ENCODE results near the gene STKLD1.

The STKLD1 gene

GRCh38 chr9:133346021-133346785, 30.0 kb upstream of the STKLD1 start:
- no peak for DNase-seq

GRCh38 chr9:133347515-133347984, 28.6 kb upstream of the STKLD1 start:
- DNase-seq, result no peak

DNA sequence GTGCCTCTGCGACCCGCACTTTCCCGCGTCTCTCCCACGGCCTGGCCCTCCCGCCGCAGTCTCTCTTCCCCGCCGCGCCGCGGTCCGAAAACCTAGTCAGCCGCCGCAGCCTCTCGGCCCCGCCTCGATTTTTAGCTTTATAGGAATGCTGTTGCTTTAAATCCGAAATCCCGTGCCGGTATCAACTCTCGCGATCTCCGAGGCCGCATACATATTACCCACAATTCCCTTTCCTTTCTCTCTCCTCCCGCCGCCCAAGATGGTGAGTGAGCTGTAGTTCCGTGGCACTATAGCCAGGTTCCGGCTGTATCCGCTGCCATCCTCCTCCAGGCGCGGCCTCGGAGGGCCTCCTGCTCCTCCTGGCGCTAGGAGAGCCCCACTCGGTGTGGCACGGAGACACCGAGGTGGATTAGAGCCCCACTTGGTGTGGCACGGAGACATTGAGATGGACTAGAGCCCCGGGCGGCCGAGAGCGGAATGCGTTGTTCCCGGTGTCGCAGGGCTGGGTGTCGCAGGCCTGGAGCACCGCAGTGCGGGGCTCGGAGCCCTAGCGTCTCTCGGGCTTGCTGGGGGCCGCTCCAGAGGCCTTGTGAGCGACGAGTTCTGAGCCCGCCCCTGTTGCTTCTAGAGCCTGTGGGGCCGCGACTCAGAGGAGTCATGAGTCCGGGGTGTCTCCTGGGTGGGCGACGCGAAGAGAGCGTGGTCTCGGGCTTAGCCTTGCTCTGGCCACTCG, 28.0 kb upstream of the STKLD1 start, which contains the start of the genes MED22 and RPL7A:
Gene MED22 (minus strand): TSS at position 147 of the 733 bp plus-strand sequence. CDS start 1,469 bp downstream, outside the sequence.
Gene RPL7A (plus strand): TSS at position 234 of the 733 bp plus-strand sequence. CDS start 26 bp downstream, at position 260.
- DNase-seq, result peak; percentile 90

- DNase-seq, result no peak
These were observed 27.2 kb upstream of the STKLD1 start for GRCh38 chr9:133348718-133349573.

DNA sequence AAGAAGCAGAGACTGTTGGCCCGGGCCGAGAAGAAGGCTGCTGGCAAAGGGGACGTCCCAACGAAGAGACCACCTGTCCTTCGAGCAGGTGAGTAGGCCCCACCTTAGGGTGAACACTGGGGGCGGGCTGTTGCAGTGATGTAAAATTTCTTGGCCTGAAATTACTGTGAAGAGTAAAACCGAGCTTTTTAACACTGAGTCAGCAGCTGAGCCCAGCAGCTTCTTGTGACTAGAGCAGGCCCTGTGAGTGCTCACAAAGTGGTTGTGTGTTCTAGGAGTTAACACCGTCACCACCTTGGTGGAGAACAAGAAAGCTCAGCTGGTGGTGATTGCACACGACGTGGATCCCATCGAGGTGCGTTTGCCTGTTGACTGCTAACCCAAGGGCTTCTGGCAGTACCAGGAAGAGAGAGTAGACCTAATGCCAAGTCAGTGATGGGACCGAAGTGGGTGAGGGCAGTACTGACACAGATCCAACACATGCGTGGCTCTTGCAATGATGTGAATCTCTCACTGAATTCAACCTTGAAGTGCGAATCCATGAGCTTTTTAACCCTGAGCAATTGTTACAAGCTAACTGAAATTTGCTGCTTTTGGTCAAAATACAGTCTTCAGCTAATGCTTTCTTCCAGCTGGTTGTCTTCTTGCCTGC, 26.1 kb upstream of the STKLD1 start:
- DNase-seq, result no peak

- no peak for DNase-seq
These were observed 24.6 kb upstream of the STKLD1 start for GRCh38 chr9:133351526-133351907.

DNA sequence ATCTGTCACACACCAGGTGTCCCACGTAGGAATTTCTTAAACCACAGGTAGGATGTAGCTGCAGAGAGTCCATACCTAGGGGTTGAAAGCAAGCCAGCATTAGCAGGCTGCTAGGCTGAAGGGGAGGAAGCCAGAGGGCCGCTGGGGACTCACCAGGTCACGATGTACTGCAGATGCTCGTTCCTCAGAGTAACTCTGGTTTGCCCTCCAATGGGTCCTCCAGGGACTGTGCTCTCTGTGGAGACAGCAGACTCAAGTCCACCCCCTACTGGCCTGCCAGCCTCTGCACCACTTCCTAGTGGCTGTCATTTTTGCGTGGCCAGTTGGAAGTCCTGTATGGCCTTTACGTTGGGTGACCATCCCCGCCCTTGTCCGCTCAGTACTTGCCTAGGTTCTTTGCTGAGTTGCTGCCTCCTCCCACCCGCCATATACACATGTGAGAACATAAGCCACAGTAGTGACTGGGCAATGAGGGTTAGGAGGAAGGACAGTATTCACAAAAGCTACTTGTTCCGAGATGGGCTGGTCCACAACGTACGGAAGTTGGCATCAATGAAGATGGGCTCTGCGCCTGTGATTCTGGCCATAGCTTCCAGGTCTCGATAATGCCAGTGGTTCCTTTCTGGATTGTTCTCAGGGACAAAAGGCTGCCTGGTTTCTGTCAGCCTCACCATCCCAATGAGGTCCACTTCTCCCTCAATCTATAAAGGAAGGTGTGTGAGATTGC, 24.1 kb upstream of the STKLD1 start:
- no peak for DNase-seq

DNA sequence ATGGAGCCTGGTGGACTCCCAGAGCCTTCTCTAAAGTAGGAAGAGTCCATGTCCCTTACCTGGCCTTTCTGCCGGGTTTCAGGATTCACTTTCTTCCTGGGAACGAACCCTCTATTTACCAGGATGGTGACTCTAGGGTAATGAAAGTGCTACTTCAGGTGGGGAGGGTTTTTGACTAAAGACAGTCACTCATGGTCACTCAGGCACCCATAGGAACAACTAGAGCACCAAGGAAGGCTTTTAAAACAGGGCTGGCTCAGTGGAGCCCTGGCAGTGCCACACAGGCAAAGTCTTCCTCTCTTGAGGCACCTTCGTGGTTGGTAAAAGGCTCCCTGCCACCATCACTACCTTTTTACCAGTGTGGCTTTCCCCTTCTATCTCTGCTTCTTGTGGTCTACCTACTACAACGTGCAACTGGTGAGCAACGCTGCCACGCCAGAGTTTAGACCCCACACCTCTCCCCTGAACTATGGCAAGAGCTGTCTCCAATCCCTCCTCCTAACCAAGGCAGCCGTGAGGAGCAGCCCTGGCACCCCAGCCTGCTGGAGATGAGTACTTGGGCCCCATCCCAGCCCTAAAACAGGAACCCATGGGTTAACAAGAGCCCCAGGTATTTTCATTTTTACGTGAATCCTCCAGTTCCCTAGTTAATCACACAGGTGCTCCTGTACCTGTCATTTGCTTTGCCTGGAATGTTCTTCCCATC, 23.4 kb upstream of the STKLD1 start:
- DNase-seq, result no peak

DNA sequence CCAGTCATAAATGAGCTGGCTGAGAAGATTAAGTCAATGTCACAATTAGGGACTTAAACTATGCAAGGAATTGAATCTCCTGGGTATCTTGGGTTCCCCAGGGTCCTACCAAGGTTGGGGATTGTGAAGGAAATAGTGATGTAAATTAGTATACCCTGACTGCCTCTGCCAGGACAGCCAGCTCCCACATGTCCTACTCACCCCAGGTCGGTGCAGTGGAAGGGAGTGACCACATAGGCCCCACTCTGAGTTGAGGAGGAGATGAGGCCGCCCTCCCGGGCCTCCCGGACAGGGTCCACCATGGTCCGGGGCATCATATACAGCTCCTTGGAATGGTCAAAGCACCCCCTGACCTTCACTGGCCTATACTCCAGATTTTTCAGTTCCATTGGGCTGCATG, 22.6 kb upstream of the STKLD1 start:
- no peak for DNase-seq

GRCh38 chr9:133354766-133355165, 21.4 kb upstream of the STKLD1 start:
- no peak for DNase-seq

DNA sequence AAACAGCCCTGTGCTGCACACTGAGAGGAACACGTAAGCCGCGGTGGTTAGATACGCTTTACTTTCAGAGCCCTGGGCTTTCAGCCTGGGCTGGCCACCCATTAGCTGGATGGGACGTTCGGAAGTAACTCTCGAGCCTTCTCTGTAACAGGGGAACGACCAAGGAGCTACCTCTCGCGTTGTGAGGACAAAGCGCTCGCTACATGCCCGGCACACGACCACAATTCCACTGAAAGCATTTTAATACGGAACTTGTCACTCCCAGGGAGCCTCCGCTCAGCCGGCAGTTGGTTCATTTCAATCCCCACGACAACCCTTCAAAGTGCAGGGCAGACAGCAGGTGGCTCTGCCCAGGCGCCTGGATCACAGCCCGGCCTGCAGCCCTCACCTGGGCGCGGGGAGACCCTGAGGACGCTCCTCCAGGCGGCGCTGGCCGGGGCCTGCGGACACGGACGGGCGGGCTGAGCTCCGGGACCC, 20.2 kb upstream of the STKLD1 start:
- no peak for DNase-seq

- peak; percentile 80 for DNase-seq
These were observed 19.6 kb upstream of the STKLD1 start, which contains the start of the genes SURF1 and SURF2 for GRCh38 chr9:133356391-133357091. SURF1 (minus strand) TSS chr9:133356487; CDS start chr9:133356453, 34 bp downstream. SURF2 (plus strand) TSS chr9:133356550; CDS start chr9:133356593, 43 bp downstream.

DNA sequence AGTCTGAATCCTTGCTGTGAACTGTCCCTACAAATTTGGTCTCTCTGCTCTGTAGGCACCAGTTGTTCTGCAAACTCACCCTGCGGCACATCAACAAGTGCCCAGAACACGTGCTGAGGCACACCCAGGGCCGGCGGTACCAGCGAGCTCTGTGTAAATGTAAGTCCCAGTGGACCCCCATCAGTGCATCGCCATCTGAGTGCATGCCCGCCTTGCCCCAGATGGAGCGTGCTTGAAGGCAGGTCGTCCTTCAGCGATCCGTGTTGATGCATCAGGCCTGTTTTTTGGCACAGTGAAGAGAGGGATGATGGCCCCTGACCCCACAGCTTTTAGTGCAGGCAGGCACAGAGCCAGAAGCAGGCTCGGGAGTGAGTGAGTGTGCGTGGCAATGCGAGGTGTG, 18.5 kb upstream of the STKLD1 start:
- no peak for DNase-seq

DNA sequence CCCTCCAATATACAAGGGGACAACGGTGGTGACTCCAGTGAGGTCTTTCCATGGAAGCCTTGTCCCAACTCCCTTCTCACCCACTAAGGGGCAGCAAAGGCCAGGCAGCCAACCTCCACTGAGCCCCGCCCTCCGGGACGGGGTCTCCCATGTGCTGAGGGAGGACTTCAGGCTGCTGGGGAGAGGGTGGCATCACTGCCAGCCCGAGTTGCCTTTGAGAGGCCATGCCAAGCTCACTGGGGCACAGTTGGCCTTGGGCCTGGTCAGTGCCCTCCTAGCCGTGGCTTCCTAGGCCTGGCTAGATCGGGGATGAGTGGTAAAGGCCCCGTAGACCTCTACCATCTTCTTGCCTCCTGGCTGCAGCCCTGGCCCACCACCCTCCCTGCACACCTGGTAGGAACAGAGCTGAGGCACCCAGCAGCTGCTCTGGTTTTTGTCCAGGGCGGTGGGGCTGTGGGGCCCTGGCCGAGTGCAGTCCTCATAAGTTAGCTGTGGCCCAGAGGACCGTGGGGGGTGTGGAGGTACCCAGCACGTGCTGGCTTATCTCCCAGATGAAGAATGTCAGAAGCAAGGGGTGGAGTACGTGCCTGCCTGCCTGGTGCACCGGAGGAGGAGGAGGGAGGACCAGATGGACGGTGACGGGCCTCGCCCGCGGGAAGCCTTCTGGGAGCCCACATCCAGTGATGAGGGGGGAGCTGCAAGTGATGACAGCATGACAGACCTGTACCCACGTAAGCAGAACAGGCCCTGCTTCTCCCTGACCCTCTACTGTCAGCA, 16.6 kb upstream of the STKLD1 start:
- no peak for DNase-seq

DNA sequence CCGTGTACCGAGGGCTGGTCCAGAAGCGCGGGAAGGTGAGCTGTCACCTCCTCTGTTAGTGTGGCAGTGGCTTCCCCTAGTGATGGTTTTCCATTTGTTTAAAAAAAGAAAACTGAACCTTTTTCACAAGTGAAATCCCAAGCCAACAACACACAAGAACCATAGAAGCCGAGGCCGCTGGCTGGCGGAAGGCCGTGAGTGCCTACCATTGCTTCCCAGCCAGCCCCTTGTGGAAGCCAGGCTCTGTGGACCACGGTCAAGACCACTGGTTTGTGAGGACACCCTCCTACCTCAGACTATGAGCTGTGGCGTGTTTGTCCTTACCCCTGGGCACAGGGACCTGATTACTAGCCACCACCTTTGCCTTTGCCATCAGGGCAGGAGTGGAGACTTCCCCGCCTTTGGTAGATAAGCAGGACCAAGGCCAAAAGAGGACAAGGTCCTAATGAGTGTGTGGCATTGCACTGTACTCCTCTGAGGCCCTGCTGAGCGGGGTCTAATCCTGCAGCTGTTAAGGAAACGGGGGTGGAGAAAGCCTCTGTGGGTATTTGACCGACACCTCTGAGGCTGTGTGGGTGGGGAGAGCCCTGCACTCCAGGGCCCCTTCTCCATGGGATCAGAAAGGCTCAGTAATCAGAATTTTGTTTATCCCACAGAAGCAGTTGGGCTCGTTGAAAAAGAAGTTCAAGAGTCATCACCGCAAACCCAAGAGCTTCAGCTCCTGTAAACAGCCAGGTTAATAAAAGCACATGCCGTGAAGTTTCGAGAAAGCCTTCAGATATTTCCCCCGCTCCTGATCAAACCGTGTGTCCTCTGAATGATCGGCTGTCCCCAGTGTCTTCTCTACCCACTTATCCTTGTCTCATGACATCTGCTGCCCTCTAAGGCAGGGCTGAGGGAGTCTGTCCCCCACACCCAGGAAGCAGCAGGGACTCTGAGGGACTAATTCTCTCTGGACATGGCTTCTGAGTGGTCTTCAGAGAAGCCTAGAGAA, 15.5 kb upstream of the STKLD1 start:
- no peak for DNase-seq

GRCh38 chr9:133361507-133362092, 14.6 kb upstream of the STKLD1 start:
- DNase-seq, result no peak

- DNase-seq, result no peak
These were observed 13.7 kb upstream of the STKLD1 start for GRCh38 chr9:133362359-133363044.

Data from NCI-H1105 (cell line).